ENCODE data around the gene B4GALT3. TPM values are rescaled to one million over a fixed set of nuclear protein-coding genes. Genes with fewer than 3 reads are reported as not detected.
A peak's percentile ranks its signal among the peaks of the same experiment; 100 is the strongest.

The B4GALT3 gene
- total and polyA plus RNA-seq, 12 donors: 11.5 to 28.9 (median 19.6) TPM

- Histone ChIP-seq H3K4me3 (peak overlapping the region in 2 of 10 donors; percentile 0 to 67), H3K27ac (peak overlapping the region in 5 of 10 donors; percentile 17 to 100 (median 41)), H3K4me1 (peaks cover 8 to 71% (median 49%) of the 10 kb centered on the region in 9 donors), H3K27me3 (no peaks in the 10 kb centered on the region), H3K9me3 (no peaks in the 10 kb centered on the region), H3K36me3 (peaks cover 0 to 77% (median 0%) of the 10 kb centered on the region in 9 donors)
- ATAC-seq: peak; percentile 17 to 71 (median 60)
- peak in 1 of 2 donors; percentile 78 for DNase-seq
- 49 to 54% methylated on average over 15 of the region's 15 CpGs for WGBS, 2 donors
- intact Hi-C loops (cut with DNase I): loop anchor here in 6 of 10 donors (2.0 to 10.0 kb wide), 4 partner anchors 16 to 195 kb away; partner anchors contain the start of gene TOMM40L (in 1 of the 6)
- TF ChIP-seq, protein P1, sequence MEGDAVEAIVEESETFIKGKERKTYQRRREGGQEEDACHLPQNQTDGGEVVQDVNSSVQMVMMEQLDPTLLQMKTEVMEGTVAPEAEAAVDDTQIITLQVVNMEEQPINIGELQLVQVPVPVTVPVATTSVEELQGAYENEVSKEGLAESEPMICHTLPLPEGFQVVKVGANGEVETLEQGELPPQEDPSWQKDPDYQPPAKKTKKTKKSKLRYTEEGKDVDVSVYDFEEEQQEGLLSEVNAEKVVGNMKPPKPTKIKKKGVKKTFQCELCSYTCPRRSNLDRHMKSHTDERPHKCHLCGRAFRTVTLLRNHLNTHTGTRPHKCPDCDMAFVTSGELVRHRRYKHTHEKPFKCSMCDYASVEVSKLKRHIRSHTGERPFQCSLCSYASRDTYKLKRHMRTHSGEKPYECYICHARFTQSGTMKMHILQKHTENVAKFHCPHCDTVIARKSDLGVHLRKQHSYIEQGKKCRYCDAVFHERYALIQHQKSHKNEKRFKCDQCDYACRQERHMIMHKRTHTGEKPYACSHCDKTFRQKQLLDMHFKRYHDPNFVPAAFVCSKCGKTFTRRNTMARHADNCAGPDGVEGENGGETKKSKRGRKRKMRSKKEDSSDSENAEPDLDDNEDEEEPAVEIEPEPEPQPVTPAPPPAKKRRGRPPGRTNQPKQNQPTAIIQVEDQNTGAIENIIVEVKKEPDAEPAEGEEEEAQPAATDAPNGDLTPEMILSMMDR (IDR thresholded peaks at IDR 0.05): peak; percentile 78 to 92 (median 89)
These were observed 15.5 kb upstream of the B4GALT3 start for GRCh38 chr1:161192476-161193465.

- 70 to 76% methylated on average over 8 of the region's 8 CpGs for WGBS, 2 donors
- TF ChIP-seq, protein P1 (IDR thresholded peaks at IDR 0.05): no peak
- intact Hi-C loops (cut with DNase I): loop anchor here in 6 of 10 donors (2.0 to 10.0 kb wide), 4 partner anchors 17 to 195 kb away; partner anchors contain the start of gene TOMM40L (in 1 of the 6)
- no peaks in the 10 kb centered on the region for H3K27me3 ChIP-seq
- H3K27ac ChIP-seq: peak overlapping the region in 1 of 10 donors; percentile 100
- peaks cover 0 to 77% (median 0%) of the 10 kb centered on the region in 9 donors for H3K36me3 ChIP-seq
- ATAC-seq: no peak
- DNase-seq: no peak
- H3K4me3 ChIP-seq: no peak overlapping the region
- H3K9me3 ChIP-seq: no peaks in the 10 kb centered on the region
- peaks cover 1 to 77% (median 42%) of the 10 kb centered on the region in 9 donors for H3K4me1 ChIP-seq
These were observed 14.7 kb upstream of the B4GALT3 start for GRCh38 chr1:161191971-161192370.

DNA sequence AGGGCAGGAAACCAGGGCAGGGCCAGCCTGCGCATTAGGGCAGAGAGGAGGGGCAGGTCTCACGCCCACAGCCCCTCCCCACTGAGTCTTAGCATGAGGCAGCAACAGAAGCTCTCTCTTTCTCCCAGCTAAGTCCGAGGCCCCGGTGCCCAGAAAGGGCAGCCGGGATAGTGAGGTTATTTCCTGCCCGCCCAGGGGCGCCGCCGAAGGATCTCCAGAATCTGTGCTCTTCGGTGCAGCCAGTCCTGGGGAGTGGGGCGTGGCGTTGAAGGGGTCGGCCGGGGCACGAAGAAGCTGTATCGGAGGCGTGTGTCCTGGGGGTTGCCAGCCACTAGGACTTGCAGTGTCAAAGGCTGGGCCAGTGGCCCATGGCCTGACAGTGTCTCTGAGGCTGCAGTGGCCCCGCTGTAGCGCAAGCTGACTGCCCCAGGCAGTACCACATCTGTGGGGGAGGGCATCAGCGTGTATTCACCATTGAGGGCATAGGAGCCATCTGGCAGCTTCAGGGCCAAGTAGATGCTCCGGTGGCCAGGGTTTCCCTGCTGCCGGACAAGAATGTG is 13.7 kb upstream of the B4GALT3 start:
- Histone ChIP-seq H3K36me3 (peaks cover 0 to 67% (median 0%) of the 10 kb centered on the region in 9 donors), H3K27me3 (no peaks in the 10 kb centered on the region), H3K27ac (peak overlapping the region in 1 of 10 donors; percentile 37), H3K4me3 (no peak overlapping the region), H3K9me3 (no peaks in the 10 kb centered on the region), H3K4me1 (peaks cover 1 to 77% (median 44%) of the 10 kb centered on the region in 9 donors)
- TF ChIP-seq, protein P1 (IDR thresholded peaks at IDR 0.05): no peak
- no peak for DNase-seq
- intact Hi-C loops (cut with DNase I): loop anchor here in 6 of 10 donors (5.0 to 10.0 kb wide), 3 partner anchors 36 to 196 kb away; partner anchors contain the start of gene TOMM40L (in 1 of the 6)
- WGBS, 2 donors: 65 to 72% methylated on average over 22 of the region's 22 CpGs
- no peak for ATAC-seq

DNA sequence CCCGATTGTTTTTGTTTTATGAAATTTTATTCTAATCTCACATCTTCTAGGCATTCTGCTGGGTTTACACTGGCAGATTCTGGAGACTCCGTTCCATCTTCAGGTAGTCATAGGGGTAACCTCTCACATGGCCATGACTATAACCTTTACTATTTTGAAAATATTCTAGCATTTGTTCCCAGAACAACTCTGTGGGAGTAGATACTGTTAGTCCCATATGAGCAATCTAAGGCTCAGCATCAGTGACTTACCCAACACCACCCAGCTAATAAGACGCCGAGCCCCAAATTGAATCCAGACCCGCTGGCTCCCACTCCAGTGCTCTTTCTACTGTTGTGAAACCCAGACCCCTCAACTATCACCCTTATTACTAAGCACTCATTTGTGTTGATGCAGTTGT is 11.7 kb upstream of the B4GALT3 start:
- Histone ChIP-seq H3K4me1 (peaks cover 8 to 78% (median 47%) of the 10 kb centered on the region in 9 donors), H3K27me3 (no peaks in the 10 kb centered on the region), H3K9me3 (no peaks in the 10 kb centered on the region), H3K4me3 (no peak overlapping the region), H3K27ac (peak overlapping the region in 1 of 10 donors; percentile 2), H3K36me3 (peaks cover 0 to 50% (median 0%) of the 10 kb centered on the region in 9 donors)
- TF ChIP-seq, protein P1 (IDR thresholded peaks at IDR 0.05): no peak
- DNase-seq (no peak), ATAC-seq (no peak)
- intact Hi-C loops (cut with DNase I): no loop called here
- WGBS, 2 donors: 90 to 93% methylated on average over 5 of the region's 5 CpGs

Measured in heart right ventricle (tissue), 16 donors.